Measurements from ENCODE around the gene CDH26. TPM values are rescaled to one million over a fixed set of nuclear protein-coding genes. Genes with fewer than 3 reads are reported as not detected.

CDH26 gene
- total RNA-seq, 1 donor from 2014 or later = 1.3 TPM

DNA sequence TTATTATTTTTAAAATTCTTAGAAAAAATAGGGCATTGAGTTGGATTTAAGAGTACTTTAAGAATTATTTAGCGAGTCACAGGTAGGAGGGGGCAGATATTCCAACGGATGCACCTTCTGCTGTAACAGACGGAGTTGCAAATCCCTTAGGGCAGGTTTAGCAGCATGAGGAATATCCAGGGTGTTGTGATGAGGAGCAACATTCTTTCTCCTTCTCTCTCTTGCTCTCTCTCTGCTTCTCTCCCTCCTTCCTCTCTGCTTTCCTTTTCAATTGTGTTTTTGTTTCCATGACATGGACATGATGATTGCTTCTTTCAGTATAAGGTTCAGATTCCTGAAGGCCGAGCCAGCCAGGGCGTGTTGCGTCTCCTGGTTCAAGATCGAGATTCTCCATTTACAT is 28.9 kb downstream of the CDH26 start:
- no peak for ATAC-seq

DNA sequence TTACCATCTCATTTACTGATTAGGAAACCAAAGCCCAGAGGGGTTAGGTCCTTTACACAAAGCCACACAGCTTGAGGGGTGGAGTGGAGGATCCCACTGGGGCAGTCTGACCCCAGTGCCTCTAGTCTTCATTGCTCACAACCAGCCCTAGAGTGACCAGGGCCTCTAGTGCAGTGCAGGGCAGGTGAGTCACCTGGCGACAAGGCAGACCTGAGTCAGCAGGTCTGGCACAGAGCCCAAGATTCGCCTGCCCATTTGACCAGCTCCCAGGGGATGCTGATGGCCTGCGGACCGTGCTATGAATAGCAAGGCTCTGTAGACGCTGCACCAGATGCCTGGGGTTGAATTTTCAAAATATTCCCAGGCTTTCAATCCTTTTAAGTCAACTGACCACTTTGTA is 29.9 kb downstream of the CDH26 start:
- ATAC-seq = peak; percentile 85

DNA sequence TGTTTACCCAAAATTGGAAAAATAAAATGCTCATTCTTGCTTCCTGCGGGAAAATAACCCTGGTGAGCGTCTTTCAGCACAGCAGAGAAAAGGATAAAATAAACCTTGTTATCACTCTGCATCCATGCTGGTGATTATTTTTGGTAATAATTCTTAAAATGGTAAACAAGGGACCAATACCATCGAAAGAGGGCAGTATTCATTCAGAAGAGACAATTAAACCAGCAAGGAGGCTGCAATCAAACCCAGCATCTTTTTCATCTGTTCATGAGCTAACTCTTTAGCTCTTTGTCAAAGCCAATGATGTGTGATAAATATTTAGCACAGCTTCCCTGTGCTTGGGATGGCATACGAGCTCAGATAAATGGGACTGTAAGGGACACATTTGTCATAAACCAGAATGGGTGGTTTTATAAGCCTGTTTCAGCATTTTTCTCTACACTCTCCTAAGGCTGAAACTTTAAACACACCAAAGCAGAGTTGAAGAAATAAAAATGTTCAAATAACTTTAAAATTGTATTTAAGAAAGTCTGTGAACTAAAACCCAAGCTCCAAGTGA is 34.4 kb downstream of the CDH26 start:
- ATAC-seq = no peak

- ATAC-seq = no peak
These were observed 35.7 kb downstream of the CDH26 start for GRCh38 chr20:59993736-59994430.

GRCh38 chr20:59994697-59995122 is 36.5 kb downstream of the CDH26 start:
- peak; percentile 73 for ATAC-seq

GRCh38 chr20:59996108-59996507 is 37.9 kb downstream of the CDH26 start:
- peak; percentile 75 for ATAC-seq

DNA sequence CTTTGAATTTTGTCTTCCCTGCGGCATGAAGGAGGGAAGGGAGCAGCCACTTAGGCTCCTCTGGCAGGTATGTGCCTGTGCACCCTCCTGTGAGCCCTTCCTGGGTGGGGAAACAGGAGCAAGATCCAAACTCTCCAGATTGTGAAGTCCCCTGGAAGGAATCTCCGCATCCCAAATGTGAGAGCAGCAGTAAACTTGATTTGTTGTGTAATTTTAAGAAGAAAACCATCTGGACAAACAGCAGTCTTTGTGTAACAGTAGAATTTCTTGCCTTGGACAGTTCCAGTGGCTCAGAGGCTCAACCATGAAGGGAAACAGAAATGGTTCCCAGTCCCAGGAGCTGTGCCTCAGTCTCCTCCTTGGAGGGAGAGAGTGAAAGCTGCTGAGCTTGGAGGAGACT is 39.7 kb downstream of the CDH26 start:
- ATAC-seq = no peak

GRCh38 chr20:59999502-59999901 is 41.3 kb downstream of the CDH26 start:
- ATAC-seq = no peak

- ATAC-seq = no peak
These were observed 42.2 kb downstream of the CDH26 start for GRCh38 chr20:60000271-60001042.

DNA sequence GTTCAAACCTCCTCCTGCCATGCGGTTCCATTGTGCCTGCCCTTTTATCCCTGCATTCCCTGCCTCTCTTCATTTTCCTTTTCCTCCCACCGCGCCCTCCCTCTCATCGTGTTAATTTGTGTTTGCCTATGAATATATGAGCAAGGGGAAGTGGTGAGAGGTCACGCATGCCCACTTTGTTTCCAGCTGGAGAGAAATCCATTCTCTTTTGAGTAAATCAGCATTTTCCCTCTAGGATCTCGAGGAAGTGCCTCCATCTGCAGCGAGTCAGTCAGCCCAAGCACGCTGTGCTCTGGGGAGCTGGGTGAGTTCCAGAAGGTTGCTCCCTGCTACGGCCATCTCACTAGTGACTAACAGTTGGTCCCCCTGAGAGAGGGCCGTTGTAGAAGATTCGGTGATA is 42.9 kb downstream of the CDH26 start:
- ATAC-seq = no peak

- ATAC-seq = no peak
These were observed 45.6 kb downstream of the CDH26 start for GRCh38 chr20:60003776-60004175.

- no peak for ATAC-seq
These were observed 48.0 kb downstream of the CDH26 start for GRCh38 chr20:60006261-60006660.

GRCh38 chr20:60007464-60007863 is 49.2 kb downstream of the CDH26 start:
- no peak for ATAC-seq

- ATAC-seq = no peak
These were observed 50.0 kb downstream of the CDH26 start for GRCh38 chr20:60008130-60008808.

DNA sequence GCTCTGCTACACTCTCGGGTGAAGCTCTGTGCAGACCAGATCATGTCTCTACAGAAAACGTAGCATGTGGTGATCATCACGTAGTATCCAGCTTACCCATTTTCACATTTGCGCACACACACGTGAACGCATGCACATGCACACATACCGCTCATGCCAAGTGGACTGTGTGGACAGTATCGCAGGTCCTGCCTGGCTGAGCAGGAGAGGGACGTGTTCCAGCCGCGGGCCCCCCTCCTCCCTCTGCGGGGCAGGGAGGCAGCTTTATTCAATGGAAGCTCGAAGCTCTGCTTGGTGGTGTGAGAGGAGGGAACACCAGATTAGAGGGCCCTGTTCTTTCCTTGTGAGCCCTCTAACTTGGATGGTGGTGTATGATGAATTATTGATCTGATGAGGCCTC is 51.1 kb downstream of the CDH26 start:
- no peak for ATAC-seq

DNA sequence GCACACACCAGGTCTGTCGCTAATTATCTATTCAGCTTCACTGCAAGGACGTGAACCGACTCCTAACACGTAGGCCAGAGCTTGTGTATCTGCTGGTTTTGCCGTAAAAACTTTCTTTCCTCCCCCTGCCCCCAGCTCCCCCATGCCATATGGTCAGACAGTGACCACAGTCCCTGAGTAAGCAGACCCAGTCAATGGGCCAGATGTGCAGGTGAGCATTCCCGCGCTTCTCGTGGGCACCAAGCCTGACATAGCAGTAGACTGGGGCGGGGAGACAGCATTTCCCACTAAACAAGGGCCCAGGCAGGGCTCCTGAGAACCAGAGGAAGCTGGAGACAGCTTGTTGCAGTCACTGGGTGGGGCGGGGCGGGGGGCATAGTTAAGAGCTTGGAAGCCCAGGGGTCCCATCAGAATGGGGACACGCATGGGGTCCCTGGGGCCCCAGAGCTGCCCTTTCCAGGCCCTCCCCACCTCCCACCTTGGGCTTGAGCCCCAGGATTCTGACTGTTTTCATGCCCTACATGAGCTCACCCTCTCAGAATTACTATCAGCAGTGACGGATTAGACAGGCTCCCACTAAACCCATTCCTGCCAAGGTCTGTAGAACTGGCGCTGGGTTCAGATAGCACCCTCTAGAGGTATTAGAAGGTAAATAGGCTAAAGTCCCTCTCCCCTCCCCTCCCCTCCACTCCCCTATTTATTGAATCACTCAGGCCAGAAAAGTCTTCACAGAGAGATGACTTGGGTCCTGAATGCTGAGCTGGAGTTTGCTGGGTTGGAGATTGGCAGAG is 51.8 kb downstream of the CDH26 start:
- peak; percentile 22 for ATAC-seq

GRCh38 chr20:60010689-60011458 is 52.7 kb downstream of the CDH26 start:
- ATAC-seq = no peak

DNA sequence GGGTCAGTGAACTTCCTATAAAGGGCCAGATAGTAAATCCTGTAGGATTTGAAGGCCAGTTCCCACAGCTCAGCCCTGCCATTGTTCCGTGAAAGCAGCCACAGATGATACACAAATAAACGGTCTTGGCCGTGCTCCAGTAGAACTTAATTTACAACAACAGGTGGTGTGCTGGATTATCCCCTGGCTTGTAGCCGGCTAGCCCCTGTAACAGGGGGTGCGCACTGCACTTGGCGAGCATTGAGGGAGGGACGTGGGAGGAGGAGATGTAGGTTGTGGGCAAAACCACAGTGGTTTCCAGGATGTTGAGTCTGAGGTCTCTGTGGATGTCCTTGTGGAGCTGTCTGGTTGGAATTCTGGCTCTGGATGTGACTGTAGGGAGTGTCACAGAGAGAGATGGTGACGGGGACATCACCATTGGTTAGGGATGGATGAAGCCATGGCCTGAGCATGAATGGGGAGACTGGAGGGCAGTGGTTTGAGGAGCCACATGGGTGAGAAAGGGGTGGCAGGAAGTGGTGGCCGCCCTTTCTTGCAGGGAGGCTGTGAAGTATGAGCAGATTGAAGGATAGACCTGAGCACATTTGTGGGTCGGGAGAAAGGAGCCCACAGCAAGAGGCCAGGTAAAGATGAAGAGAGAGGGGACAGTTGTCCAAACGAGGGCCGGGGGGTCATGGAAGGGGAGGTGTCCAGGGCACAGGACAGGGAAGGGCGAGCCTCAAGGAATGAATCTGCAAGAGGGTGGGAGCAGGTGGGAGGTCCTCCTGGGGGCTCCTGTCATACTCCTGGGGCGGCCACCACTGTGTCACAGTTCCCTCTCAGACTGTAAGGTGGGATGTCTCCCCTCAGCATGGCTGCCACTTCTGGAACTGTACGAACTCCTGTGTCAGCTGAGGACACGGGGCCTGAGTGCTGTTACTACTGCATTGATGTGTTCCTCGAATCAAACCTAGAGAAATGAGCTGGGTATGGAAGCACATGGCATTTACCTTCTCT is 53.6 kb downstream of the CDH26 start:
- ATAC-seq = no peak

- no peak for ATAC-seq
These were observed 55.3 kb downstream of the CDH26 start for GRCh38 chr20:60013296-60014139.
